HG02642 (cell line): ENCODE measurements around the gene RBM4B.

Source experiments
- ATAC-seq: cut with Tn5 transposase; IDR thresholded peaks from one replicate; pipeline ENCODE4 v1.9.1; 2021; ENCODE audit warnings: mild to moderate bottlenecking; ENCODE audit not compliant: unreplicated experiment, poor library complexity

RBM4B gene

DNA sequence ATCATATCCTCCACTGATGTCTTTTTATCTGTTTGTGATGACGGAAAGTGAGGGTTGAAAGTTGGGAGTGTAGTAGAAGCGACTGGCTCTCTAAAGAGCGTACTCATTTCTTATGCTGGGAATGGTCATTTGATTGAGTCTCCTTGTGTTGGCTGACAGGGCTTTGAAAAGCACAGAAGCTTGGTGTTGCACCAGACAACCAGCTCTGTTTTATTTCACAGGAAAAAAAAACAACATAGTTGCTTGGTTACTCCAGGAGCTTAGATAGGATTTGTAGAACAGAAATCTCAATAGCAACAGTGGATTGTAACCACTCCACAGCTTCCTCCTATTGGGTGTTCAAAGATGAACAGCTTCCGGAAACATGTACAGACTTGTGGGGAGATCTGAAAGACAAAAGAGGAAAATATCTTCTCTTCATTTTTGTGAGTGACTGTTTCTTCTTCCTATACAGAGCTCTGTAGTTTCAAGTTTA, 58.6 kb downstream of the RBM4B start:
- ATAC-seq: no peak

DNA sequence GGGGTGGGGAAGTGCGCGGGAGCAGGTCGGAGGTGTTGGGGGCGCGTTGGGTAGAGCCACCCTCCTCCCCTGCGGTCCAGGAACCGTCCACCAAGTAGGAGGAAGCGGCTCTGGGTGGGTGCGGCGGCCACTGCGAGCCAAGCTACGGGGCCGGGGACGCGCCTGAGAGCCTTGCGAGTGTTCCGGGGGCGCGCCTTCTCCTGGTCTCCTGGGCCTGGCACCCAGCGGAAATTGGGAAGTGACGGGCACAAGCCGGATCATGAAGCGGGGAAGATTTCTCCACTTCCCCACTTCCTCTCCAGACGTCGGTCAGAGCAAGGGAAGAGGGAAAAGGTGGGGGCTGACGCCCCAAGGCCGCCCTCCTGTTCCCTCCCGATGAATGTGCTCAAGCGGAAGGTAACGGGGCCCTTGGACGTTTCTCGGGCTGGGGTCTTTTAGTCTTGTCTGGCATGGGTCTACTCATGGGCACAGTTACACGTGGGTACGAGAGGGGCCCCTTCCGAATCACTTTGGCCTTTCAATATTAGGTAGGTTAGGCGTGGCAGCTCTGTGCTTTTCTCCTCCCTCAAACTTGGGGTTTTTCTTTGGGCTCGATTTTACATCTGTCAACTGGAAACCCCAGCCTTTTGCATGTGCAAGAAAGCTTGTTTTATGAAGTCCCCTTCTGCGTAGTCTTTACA, 60.4 kb downstream of the RBM4B start:
- ATAC-seq: no peak

GRCh38 chr11:66616379-66617154, 61.1 kb downstream of the RBM4B start, which contains the start of gene RBM14:
RBM14 (plus strand) TSS chr11:66616630; CDS start chr11:66616721, 91 bp downstream.
- peak; percentile 92 for ATAC-seq
